ENCODE results near the gene ITGB6. TPM values are rescaled to one million over a fixed set of nuclear protein-coding genes. Genes with fewer than 3 reads are reported as not detected.

Gene ITGB6
- total RNA-seq, 1 donor from 2014 or later, result 0.99 TPM

DNA sequence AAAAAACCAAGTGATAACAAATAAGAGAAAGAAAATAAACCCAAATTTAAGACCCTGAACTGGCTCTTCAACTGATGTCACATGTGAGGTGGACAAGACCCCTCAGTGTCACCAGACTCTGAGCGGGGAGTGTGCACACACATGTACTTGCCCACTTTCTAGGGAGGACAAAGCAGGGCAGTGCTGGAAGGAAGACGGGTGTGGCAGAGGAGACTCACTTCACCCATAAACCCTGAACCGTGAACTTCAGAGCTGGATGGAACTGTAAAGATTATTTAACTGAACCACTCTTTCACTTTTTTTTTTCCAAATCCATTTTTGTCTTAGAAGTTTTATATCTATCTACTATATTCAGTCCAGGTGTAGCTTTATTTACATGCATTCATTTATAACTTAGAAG lies 149.9 kb downstream of the ITGB6 start:
- H3K27me3 ChIP-seq (ENCODE audit: low read depth), result no peaks in the 10 kb centered on the region
- DNase-seq, result no peak
- H3K36me3 ChIP-seq, result no peaks in the 10 kb centered on the region
- H3K4me3 ChIP-seq, result no peak overlapping the region
- H3K9me3 ChIP-seq (replicated peaks), result no peaks in the 10 kb centered on the region
- no peak overlapping the region for H3K27ac ChIP-seq (replicated peaks)
- peaks cover 13% of the 10 kb centered on the region for H3K4me1 ChIP-seq
- TF ChIP-seq, protein P1, sequence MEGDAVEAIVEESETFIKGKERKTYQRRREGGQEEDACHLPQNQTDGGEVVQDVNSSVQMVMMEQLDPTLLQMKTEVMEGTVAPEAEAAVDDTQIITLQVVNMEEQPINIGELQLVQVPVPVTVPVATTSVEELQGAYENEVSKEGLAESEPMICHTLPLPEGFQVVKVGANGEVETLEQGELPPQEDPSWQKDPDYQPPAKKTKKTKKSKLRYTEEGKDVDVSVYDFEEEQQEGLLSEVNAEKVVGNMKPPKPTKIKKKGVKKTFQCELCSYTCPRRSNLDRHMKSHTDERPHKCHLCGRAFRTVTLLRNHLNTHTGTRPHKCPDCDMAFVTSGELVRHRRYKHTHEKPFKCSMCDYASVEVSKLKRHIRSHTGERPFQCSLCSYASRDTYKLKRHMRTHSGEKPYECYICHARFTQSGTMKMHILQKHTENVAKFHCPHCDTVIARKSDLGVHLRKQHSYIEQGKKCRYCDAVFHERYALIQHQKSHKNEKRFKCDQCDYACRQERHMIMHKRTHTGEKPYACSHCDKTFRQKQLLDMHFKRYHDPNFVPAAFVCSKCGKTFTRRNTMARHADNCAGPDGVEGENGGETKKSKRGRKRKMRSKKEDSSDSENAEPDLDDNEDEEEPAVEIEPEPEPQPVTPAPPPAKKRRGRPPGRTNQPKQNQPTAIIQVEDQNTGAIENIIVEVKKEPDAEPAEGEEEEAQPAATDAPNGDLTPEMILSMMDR (IDR thresholded peaks at IDR 0.05; ENCODE audit: borderline replicate concordance), result no peak
- intact Hi-C loops (cut with micrococcal nuclease), result no loop called here

Other genes starting within 250 kb of the ITGB6 start
- 2.3 TPM for gene PLA2R1, start 137.7 kb downstream of the ITGB6 start, total RNA-seq